ENCODE measurements around the gene NUB1.

- no peak for TF ChIP-seq GATA2 (IDR thresholded peaks at IDR 0.05; ENCODE audit: low read depth, low read length)
- no peak for TF ChIP-seq GATA3 (IDR thresholded peaks at IDR 0.05; ENCODE audit: low read depth, low read length)
These were observed 19.8 kb downstream of the NUB1 start for GRCh38 chr7:151361193-151361959.
